Measurements from ENCODE around the gene GJD4. TPM values are rescaled to one million over a fixed set of nuclear protein-coding genes. Genes with fewer than 3 reads are reported as not detected.

GJD4 gene, protein sequence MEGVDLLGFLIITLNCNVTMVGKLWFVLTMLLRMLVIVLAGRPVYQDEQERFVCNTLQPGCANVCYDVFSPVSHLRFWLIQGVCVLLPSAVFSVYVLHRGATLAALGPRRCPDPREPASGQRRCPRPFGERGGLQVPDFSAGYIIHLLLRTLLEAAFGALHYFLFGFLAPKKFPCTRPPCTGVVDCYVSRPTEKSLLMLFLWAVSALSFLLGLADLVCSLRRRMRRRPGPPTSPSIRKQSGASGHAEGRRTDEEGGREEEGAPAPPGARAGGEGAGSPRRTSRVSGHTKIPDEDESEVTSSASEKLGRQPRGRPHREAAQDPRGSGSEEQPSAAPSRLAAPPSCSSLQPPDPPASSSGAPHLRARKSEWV
- not detected for total RNA-seq

DNA sequence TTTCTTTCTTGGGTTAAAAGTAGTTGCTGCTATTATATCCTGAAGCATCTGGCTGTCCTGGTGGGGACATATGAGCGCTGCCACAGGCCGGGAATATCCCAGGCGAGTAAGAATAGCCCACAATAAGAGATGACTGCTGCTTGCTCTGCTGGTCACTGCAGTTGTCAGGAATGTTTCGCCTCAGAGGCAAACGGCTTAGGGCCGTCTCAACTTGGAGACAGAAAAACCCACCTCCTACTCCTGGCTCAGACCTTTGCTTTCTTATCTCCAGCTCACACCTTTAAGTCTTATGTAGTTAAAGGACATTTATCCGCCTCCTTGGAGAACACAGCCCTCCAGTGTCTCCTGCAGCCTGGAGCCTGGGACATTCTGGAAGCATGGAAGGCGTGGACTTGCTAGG, at the start of gene GJD4:
Gene GJD4, plus strand, starts transcription at position 151 of the 400 bp plus-strand sequence. Its CDS starts 227 bp downstream, at position 378.
- Mint-ChIP-seq H3K9me3 (peaks cover 5% of the 10 kb centered on the region), H3K4me1 (ENCODE audit: low read depth) (peaks cover 3% of the 10 kb centered on the region), H3K27me3 (ENCODE audit: low read depth) (peaks cover 41% of the 10 kb centered on the region), H3K36me3 (ENCODE audit: low read depth) (no peaks in the 10 kb centered on the region), H3K4me3 (no peak within 1 kb of the TSS), H3K27ac (no peak within 1 kb of the TSS)
- no peak for DNase-seq
- intact Hi-C loops (cut with micrococcal nuclease): no loop called here
- CTCF ChIA-PET: no interaction called here

DNA sequence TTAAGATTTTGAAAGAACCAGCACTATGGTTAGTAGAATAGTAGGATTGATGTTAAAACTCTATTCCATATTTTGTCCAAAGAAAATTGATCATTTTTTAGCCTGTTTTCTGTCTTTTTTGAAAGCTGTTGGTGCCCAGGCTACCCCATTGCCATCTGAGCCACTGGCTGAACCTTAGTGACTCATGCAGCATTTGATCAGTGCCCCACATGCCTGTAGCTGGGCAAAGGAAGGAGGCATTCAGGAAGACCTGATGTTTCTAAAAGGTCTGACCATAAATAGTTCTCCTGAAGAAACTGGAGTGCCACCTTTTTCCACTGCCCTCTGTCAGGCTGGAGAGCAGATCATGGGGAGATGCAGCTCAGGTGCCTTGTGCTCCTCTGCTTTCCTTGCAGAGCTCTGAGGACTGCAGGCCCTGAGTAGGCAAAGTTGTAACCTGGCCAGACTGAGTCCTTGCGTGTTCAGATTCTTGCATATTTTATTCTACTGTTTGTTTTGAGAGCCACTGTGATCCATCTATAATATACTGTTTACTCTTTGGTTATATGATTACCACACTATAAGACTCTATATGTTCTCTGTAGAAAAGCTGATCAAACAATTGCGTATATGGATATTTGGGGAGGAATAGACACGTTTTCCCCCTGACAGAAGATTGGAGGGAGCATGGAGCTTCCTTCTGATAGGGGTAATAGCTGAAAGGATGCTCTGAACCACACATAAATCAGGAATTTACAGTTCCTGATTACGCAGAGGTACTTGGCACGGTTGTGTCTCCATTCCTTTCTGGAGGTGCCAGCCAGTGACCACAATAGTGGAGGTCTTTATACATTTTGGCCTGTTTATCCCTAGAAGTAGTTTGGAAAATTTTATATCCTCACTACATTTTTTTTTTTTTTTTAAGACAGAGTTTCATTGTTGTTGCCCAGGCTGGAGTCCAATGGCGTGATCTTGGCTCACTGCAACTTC, 48.9 kb upstream of the GJD4 start:
- no peaks in the 10 kb centered on the region for H3K4me1 Mint-ChIP-seq (ENCODE audit: low read depth)
- peaks cover 5% of the 10 kb centered on the region for H3K36me3 Mint-ChIP-seq (ENCODE audit: low read depth)
- intact Hi-C loops (cut with micrococcal nuclease): no loop called here
- no peak overlapping the region for H3K27ac Mint-ChIP-seq
- no peak overlapping the region for H3K4me3 Mint-ChIP-seq
- CTCF ChIA-PET: interaction anchor here (0.6 to 2.0 kb wide), 3 partner anchors 10 to 372 kb away, joined by 3 to 5 read pairs (median 3); no protein-coding TSS in a partner anchor
- DNase-seq: no peak
- no peaks in the 10 kb centered on the region for H3K9me3 Mint-ChIP-seq
- no peaks in the 10 kb centered on the region for H3K27me3 Mint-ChIP-seq (ENCODE audit: low read depth)

DNA sequence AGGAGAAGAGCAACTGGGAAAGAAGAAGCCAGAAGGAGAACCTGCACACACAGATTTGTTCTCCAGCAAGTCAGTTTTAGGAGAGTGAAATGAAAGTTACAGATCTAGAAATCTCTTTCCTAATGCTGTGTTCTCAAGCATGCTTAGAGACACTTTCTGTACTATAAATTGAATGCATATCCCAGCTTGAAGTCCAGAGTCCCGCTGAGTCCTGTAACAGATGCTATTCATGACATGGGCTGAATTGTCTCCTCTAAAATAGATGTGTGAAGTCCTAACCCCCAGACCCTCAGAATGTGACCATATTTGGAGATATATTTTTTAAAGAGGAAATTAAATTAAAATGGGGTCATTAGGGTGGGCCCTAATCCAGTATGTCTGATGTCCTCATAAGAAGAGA, 46.9 kb upstream of the GJD4 start:
- H3K27me3 Mint-ChIP-seq (ENCODE audit: low read depth): no peaks in the 10 kb centered on the region

DNA sequence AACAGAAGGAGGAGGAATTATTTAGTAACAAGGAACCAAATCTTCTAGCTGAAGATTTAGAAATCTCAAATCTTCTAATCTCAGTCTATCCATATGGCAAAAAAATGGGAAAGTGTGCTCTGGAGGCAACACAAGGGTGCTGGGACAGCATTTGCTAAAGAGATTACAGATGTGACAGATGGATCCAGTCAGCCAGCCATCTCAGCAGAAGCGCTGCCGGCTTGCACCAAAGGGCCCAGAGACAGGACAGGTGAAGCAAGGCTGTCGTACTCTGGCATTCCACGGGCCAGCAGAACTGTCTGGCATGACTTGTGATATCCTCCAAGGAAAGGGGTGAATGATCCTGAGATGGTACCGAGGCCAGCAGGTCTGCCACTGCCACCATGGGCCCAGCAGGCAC, 45.7 kb upstream of the GJD4 start:
- Mint-ChIP-seq H3K9me3 (no peaks in the 10 kb centered on the region), H3K4me3 (no peak overlapping the region), H3K4me1 (ENCODE audit: low read depth) (peaks cover 2% of the 10 kb centered on the region), H3K27ac (no peak overlapping the region), H3K36me3 (ENCODE audit: low read depth) (peaks cover 5% of the 10 kb centered on the region), H3K27me3 (ENCODE audit: low read depth) (no peaks in the 10 kb centered on the region)
- no peak for DNase-seq
- intact Hi-C loops (cut with micrococcal nuclease): no loop called here
- CTCF ChIA-PET: no interaction called here

More for the DNA sequence above, 46.9 kb upstream of the GJD4 start:
- Mint-ChIP-seq H3K27ac (no peak overlapping the region), H3K9me3 (no peaks in the 10 kb centered on the region), H3K4me3 (no peak overlapping the region), H3K4me1 (ENCODE audit: low read depth) (peaks cover under 1% of the 10 kb centered on the region), H3K36me3 (ENCODE audit: low read depth) (peaks cover 5% of the 10 kb centered on the region)
- CTCF ChIA-PET: no interaction called here
- no peak for DNase-seq
- intact Hi-C loops (cut with micrococcal nuclease): no loop called here

DNA sequence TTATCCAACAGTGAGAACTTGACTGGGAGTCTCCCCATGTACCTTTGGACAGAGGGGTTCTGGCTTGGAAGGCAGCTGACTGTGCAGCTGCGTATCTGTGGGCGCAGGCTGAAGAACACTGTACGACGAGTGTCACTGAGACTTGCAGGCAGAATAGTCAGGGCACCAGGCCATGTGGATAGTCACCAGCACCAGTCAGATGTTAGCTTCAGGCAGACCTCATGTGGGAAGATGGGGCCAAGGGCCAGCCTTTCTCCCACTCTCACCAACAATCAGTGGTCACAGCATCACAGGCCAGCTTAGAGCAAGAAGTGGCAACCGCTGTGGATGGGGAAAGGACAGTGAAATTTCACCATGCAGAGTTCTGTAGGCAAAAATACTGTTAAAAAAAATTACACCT, 43.4 kb upstream of the GJD4 start:
- no peak overlapping the region for H3K4me3 Mint-ChIP-seq
- H3K27ac Mint-ChIP-seq: no peak overlapping the region
- intact Hi-C loops (cut with micrococcal nuclease): loop anchor here (2.0 kb wide), 2 partner anchors 183 to 441 kb away; no protein-coding TSS in a partner anchor
- H3K9me3 Mint-ChIP-seq: no peaks in the 10 kb centered on the region
- CTCF ChIA-PET: interaction anchor here (0.9 to 2.2 kb wide), 9 partner anchors 10 to 566 kb away, joined by 3 to 9 read pairs (median 4); no protein-coding TSS in a partner anchor
- H3K4me1 Mint-ChIP-seq (ENCODE audit: low read depth): peaks cover 2% of the 10 kb centered on the region
- H3K27me3 Mint-ChIP-seq (ENCODE audit: low read depth): no peaks in the 10 kb centered on the region
- DNase-seq: no peak
- H3K36me3 Mint-ChIP-seq (ENCODE audit: low read depth): peaks cover 8% of the 10 kb centered on the region

DNA sequence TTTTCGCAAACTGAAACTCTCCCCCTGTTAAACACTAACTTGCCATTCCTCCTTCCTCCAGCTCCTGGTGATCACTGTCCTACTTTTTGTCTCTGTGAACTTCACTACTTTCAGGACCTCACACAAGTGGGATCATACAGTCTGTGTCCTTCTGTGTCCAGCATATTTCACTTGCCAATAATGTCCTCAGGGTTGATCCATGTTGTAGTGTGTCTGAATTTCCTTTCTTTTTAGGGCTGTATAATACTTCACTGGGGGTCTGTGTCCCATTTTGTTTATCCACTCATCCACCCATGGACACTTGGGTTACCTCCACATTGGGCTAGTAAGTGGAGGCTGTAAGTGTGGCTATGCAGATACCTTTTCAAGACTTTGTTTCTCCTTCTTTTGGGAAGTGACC, 42.7 kb upstream of the GJD4 start:
- Mint-ChIP-seq H3K4me1 (ENCODE audit: low read depth) (peaks cover 2% of the 10 kb centered on the region), H3K4me3 (no peak overlapping the region), H3K27me3 (ENCODE audit: low read depth) (no peaks in the 10 kb centered on the region), H3K27ac (no peak overlapping the region), H3K36me3 (ENCODE audit: low read depth) (peaks cover 8% of the 10 kb centered on the region), H3K9me3 (no peaks in the 10 kb centered on the region)
- CTCF ChIA-PET: interaction anchor here (0.6 to 2.2 kb wide), 18 partner anchors 10 to 568 kb away, joined by 3 to 9 read pairs (median 4); partner anchors contain the start of gene CREM
- DNase-seq: no peak
- intact Hi-C loops (cut with micrococcal nuclease): loop anchor here (2.0 kb wide), 2 partner anchors 184 to 442 kb away; no protein-coding TSS in a partner anchor

DNA sequence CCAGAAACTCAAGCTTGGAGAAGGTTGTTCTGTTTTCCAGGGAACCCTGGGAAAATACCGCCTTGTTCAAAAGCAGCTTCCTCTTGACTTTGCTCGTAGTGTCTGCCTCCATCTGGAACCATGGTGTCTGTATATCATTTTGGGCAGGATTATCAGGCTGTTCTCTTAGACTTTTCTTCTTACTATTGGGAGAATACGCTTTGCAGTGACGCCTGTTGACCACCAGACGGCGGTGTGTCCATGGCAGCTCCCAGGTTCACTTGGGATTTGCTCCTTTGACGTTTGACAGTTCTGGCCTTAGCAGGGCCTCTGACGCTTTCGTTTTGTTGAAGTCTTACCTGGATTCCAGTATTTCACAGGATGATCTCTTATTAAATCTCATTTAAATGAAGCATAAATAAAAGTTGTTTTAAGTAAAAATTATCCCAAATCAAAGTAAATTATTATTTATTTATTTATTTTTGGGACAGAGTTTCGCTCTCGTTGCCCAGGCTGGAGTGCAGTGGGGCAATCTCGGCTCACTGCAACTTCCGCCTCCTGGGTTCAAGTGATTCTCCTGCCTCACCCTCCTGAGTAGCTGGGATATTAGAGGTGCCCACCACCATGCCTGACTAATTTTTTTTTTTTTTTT, 41.8 kb upstream of the GJD4 start:
- peaks cover 2% of the 10 kb centered on the region for H3K4me1 Mint-ChIP-seq (ENCODE audit: low read depth)
- CTCF ChIA-PET: interaction anchor here (0.6 to 2.2 kb wide), 27 partner anchors 10 to 569 kb away, joined by 3 to 9 read pairs (median 4); partner anchors contain the start of gene CREM
- no peaks in the 10 kb centered on the region for H3K27me3 Mint-ChIP-seq (ENCODE audit: low read depth)
- peaks cover 12% of the 10 kb centered on the region for H3K36me3 Mint-ChIP-seq (ENCODE audit: low read depth)
- intact Hi-C loops (cut with micrococcal nuclease): loop anchor here (1.0 to 2.0 kb wide), 4 partner anchors 185 to 443 kb away; no protein-coding TSS in a partner anchor
- no peaks in the 10 kb centered on the region for H3K9me3 Mint-ChIP-seq
- peak; percentile 61 for DNase-seq
- H3K4me3 Mint-ChIP-seq: no peak overlapping the region
- no peak overlapping the region for H3K27ac Mint-ChIP-seq

DNA sequence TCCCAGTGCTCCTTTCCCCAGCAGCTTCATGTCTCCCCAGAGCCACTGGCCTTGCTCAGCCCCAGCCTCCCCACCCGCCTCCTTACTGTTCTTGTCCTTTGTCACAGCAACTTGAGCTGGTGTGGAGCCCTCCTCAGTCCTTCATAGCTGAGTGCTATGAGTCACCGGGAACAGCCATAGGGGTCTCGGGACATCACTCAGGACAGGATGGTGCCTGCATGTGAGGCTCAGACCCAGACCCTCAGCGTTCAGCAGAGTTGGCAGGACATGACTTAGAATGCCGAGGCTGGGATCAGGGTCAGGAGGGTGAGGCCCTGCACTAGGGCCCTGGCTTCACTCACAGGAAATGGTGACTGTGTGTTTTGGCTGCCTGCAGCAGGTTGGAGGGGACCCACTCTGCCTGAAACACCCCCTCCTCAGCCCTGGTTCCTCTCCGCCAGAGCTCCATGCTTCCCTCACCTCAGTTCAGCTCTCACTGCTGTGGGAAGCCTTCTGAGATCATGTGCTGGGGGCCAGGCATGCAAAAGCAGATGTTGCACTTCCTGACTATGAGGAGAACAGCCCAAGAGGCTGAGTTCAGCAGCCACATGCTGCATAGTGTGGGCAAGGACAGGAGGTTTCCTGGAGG, 40.7 kb upstream of the GJD4 start:
- CTCF ChIA-PET: interaction anchor here (0.6 to 1.2 kb wide), 7 partner anchors 28 to 497 kb away, joined by 3 to 8 read pairs (median 3); no protein-coding TSS in a partner anchor
- Mint-ChIP-seq H3K36me3 (ENCODE audit: low read depth) (peaks cover 19% of the 10 kb centered on the region), H3K9me3 (no peaks in the 10 kb centered on the region), H3K27ac (no peak overlapping the region), H3K4me1 (ENCODE audit: low read depth) (peaks cover 2% of the 10 kb centered on the region), H3K4me3 (no peak overlapping the region), H3K27me3 (ENCODE audit: low read depth) (no peaks in the 10 kb centered on the region)
- intact Hi-C loops (cut with micrococcal nuclease): no loop called here
- no peak for DNase-seq

DNA sequence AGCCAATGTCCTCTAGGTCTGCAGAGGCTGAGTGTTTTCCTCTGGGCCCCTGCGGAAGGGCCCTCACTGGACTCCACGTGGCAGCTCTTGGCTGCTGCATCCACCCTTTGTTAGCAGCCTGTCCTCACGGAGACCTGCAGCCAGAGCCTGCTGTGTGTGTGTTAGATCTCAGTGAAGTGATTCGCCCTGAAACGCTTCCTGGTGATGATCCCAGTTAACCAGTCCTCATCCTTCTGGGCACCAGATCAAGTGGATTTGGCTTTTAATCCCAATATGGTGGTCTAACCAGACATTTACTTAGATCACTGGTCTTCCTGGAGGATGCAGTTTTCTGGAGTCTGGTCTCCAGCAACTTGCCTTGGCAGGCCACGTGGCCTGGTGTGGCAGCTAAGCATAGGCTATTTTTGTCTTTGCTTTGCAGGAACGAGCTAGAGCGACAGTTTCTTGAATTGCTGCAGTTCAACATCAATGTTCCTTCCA, 39.5 kb upstream of the GJD4 start:
- no peak overlapping the region for H3K27ac Mint-ChIP-seq
- intact Hi-C loops (cut with micrococcal nuclease): no loop called here
- DNase-seq: no peak
- no peak overlapping the region for H3K4me3 Mint-ChIP-seq
- CTCF ChIA-PET: interaction anchor here (2.0 kb wide), 1 partner anchor 10 kb away, joined by 5 read pairs; no protein-coding TSS in a partner anchor
- no peaks in the 10 kb centered on the region for H3K9me3 Mint-ChIP-seq
- H3K4me1 Mint-ChIP-seq (ENCODE audit: low read depth): peaks cover 2% of the 10 kb centered on the region
- no peaks in the 10 kb centered on the region for H3K27me3 Mint-ChIP-seq (ENCODE audit: low read depth)
- H3K36me3 Mint-ChIP-seq (ENCODE audit: low read depth): peaks cover 23% of the 10 kb centered on the region

DNA sequence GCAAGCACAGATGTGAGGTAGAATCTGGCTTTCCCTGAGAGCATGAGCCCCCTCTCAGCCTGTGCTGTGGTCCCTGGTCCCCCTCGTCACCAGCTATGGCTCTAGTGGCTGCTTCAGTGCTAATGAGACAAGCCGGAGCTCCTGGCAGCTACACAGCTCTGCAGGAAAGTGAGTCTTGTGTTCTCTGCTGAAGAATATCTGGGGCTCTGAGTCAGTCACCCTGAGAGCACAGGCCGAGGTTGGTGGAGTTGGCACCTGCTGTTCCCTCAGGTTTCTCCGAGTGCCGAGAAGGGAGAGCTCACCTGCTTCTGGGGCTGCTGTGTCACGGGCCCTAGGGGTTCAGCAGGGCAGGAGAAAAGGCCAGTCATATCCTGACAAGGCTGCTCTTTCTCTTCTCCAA, 37.2 kb upstream of the GJD4 start:
- CTCF ChIA-PET: no interaction called here
- Mint-ChIP-seq H3K4me1 (ENCODE audit: low read depth) (peaks cover 2% of the 10 kb centered on the region), H3K27ac (no peak overlapping the region), H3K4me3 (no peak overlapping the region), H3K9me3 (no peaks in the 10 kb centered on the region), H3K27me3 (ENCODE audit: low read depth) (no peaks in the 10 kb centered on the region), H3K36me3 (ENCODE audit: low read depth) (peaks cover 30% of the 10 kb centered on the region)
- intact Hi-C loops (cut with micrococcal nuclease): no loop called here
- no peak for DNase-seq

DNA sequence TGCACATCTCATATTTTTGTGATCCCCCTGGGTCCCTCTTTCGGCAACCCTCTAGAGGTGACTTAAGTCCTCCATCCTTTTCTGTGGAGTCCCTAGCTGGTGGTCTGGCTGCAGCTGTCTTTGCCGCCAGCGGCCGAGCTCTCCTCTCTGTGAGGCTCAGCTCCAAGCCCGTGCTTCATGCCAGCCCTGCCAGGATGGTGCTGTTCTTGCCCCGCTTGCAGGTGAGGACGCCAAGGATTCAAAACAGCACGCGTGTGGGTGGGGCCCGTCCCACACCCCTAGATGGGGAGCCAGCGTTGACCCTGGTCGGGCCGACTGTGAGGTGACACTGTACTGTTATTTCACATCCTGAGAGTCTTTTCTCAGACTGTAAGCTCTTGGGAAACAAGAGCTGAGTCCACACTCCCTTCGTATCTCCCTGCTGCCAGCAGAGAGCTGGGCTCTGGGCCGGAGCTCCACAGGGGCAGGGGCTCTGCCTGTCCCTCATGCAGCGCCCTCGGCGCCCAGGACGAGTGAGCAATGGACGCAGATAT, 36.6 kb upstream of the GJD4 start:
- Mint-ChIP-seq H3K9me3 (no peaks in the 10 kb centered on the region), H3K27me3 (ENCODE audit: low read depth) (no peaks in the 10 kb centered on the region), H3K4me3 (no peak overlapping the region), H3K36me3 (ENCODE audit: low read depth) (peaks cover 35% of the 10 kb centered on the region), H3K27ac (no peak overlapping the region), H3K4me1 (ENCODE audit: low read depth) (no peaks in the 10 kb centered on the region)
- intact Hi-C loops (cut with micrococcal nuclease): no loop called here
- CTCF ChIA-PET: no interaction called here
- DNase-seq: no peak

Data from activated naive CD4-positive, alpha-beta T cell treated with anti-CD3 and anti-CD28 coated beads for 36 hours (primary cell).